Dermis lymphatic vessel endothelial cell (primary cell): Measurements from ENCODE around the gene YEATS2. TPM values are rescaled to one million over a fixed set of nuclear protein-coding genes. Genes with fewer than 3 reads are reported as not detected.

ENCODE experiments used
- total RNA-seq: library from RNA; depleted of rRNA; stranded (reverse); fragments of >200 nt; gene quantifications from 2 replicates; pipeline ENCODE4 v1.2.1, GENCODE V29; 2014

Gene YEATS2
- total RNA-seq, result 28.6 and 31.0 TPM in 2 replicates

DNA sequence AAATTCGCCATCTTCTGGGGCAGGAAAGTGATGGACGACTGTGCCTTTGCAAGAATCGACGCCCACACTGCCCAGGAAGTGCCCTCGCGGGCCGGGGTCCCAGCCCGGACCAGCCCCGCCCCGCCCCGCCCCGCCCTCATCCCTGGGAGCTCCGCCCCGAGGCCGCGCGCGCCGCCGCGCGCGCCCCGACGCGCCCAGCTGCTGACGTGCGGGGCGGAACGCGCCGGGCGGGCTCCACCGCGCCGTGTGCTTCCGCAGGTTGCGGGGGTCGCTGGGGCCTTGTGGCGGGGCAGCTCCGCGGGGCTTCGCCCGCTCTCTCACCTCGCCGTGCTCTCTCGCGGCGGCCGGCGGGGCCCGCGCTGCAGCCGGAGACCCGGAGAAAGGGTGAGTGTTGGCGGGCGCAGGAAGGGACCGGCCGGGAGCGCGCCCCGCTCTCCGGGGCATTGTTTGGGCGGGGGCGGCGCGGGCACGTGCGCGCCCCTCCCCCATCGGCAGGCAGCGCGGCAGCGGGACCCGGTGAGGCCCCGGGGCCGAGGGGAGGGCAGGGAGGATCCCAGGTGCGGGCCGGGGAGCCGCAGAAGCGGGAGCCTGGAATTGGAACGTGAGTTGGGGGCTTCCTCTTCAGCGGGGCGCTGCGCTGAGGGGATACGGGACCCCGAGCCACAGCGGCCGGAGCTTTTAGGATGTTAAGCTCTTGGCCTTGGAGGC, at the start of gene YEATS2:
Gene YEATS2, plus strand, starts transcription at position 188 of the 708 bp plus-strand sequence. CDS start 17,366 bp downstream, outside the sequence.

DNA sequence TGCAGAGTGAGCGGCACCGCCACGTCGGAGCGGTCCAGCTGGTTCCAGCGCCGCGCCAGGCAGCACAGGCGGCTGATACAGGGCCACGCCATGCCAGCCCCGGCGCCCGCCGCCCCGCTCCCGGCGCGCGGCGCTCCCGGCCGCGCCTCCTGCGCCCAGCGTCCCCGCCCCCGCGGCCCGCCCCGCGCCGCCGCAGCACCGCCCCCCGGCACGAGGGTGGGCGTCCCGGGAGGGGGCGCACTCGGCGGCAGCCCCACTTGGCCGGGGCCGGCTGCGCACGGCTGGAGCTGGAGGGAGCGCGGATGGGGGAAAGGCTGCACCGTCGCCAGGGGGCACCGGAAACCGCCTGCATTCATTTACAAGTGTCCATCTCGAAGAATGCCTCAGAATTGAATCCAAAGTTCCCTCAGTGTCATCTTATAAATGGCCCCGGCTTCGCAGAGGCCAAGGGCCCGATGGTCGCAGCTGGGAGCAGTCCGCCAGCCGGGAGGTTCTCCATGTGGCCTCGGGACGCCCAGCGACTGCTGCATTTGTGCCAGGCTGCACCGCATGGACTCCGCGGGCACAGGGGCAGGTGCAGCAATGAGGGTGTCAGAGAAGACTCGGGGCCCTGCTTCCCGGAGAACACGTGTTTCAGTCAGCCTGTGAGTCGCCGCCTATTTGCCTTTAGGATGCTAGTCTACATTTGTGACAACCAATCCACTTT, 128.0 kb downstream of the YEATS2 start, which contains the start of gene MAP6D1:
Gene MAP6D1, minus strand, starts transcription at position 122 of the 706 bp plus-strand sequence. Its CDS starts 30 bp downstream, at position 92.

Other genes with a start within 250 kb of the YEATS2 start
- gene KLHL6, start 142.1 kb upstream of the YEATS2 start, total RNA-seq, result 0.26 and 0.33 TPM in 2 replicates
- gene KLHL24, start 62.2 kb upstream of the YEATS2 start, total RNA-seq, result 106 and 143 TPM in 2 replicates
- gene MAP6D1, start 127.8 kb downstream of the YEATS2 start, total RNA-seq, result 0.43 and 0.69 TPM in 2 replicates
- gene PARL, start 187.1 kb downstream of the YEATS2 start, total RNA-seq, result 29.9 and 32.0 TPM in 2 replicates